NCI-H1930 (cell line): ENCODE measurements around the gene GBF1.
A peak's percentile ranks its signal among the peaks of the same experiment; 100 is the strongest.

Experiments
- DNase-seq, 2 experiments: peaks; one replicate each; lab custom pipeline; 2025; lab: John Stamatoyannopoulos, UW

Gene GBF1

DNA sequence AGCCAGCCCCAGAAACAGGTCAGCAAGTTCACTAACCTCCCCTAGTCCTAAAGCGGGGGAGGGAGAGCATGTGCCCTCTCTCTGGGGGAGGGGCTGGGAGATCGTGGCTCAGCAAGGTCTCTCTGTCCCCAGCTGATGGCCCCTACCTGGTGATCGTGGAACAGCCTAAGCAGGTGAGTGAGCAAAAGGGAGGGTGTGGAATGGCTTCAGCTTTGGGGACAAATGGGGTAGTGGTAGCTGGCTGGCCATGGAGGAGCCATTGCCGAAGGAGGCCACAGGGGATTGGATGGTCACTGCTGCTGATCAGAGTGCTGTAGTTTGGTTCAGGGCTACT, 151.0 kb downstream of the GBF1 start:
- DNase-seq: no peak

GRCh38 chr10:102396730-102397151, 151.4 kb downstream of the GBF1 start:
- DNase-seq: no peak

DNA sequence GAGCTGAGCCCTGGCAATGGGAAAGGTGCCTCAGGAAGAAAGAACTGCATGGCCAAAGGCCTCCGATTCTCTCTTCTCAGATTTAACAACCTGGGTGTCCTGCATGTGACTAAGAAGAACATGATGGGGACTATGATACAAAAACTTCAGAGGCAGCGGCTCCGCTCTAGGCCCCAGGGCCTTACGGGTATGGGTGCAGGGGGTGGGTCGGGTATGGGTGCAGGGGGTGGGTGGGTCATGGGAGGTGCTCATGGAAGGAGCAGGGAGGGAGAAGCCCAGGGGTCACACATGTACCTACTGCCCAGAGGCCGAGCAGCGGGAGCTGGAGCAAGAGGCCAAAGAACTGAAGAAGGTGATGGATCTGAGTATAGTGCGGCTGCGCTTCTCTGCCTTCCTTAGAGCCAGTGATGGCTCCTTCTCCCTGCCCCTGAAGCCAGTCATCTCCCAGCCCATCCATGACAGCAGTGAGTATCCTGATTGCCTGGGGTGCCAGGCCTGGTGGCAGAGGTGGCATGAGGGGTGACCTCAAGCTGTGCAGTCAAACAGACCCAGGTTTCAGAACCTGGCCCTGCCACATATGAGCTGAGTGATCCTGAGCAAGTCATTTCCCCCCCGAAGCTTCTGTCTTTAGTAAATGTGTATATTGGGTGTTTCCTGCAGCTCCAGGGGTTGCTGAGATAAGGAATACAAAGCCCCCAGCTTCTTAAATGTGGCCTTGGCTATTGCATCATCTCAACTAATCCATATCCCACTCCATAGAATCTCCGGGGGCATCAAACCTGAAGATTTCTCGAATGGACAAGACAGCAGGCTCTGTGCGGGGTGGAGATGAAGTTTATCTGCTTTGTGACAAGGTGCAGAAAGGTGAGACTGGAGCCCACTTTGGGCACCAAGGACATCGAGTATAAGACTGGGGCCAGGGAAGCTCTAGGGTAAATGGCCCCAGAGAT, 152.2 kb downstream of the GBF1 start:
- DNase-seq: no peak

DNA sequence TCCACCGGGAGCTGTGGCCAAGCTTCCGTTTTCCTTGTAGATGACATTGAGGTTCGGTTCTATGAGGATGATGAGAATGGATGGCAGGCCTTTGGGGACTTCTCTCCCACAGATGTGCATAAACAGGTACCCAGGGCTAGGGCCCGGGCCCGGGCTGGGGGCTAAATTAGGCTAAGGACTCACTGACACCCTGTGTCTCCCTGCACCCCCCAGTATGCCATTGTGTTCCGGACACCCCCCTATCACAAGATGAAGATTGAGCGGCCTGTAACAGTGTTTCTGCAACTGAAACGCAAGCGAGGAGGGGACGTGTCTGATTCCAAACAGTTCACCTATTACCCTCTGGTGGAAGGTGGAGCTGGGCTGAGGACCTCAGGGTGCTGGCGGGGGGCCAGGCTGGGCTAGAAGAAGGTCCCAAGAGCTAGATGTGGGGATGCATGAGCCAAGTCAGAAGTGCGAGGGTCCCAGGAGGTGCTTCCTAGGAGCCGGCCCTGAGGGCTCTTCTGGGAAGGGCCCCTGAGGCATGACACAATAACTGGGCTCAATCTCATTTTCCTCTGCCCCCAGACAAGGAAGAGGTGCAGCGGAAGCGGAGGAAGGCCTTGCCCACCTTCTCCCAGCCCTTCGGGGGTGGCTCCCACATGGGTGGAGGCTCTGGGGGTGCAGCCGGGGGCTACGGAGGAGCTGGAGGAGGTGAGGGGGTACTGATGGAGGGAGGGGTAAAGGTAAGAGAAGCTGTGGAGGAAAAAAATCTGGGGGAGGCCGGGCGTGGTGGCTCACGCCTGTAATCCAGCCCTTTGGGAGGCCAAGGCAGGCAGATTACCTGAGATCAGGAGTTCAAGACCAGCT, 153.1 kb downstream of the GBF1 start:
- no peak for DNase-seq

DNA sequence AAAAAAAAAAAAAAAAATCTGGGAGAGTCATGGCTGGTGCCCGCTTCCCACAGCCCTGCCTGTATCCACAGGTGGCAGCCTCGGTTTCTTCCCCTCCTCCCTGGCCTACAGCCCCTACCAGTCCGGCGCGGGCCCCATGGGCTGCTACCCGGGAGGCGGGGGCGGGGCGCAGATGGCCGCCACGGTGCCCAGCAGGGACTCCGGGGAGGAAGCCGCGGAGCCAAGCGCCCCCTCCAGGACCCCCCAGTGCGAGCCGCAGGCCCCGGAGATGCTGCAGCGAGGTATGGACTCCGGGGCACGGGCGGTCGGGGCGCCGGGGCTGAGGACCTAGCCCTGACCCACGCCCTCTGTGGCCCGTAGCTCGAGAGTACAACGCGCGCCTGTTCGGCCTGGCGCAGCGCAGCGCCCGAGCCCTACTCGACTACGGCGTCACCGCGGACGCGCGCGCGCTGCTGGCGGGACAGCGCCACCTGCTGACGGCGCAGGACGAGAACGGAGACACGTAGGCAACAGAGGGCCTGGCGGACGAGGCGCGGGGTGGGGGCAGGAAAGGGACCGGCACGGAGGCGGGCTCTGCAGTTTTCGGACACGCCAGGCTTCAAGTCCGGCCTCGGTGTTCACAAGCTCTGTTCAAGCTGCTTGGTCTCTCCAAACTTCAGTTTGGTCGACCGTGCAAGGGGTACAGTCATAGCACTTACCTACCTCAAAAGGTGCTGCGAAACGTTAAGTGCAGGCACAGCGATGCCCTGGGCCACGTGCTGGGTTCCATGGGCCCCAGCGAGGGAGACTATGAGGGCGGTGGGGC, 154.1 kb downstream of the GBF1 start:
- DNase-seq: peak; percentile 44 to 74

DNA sequence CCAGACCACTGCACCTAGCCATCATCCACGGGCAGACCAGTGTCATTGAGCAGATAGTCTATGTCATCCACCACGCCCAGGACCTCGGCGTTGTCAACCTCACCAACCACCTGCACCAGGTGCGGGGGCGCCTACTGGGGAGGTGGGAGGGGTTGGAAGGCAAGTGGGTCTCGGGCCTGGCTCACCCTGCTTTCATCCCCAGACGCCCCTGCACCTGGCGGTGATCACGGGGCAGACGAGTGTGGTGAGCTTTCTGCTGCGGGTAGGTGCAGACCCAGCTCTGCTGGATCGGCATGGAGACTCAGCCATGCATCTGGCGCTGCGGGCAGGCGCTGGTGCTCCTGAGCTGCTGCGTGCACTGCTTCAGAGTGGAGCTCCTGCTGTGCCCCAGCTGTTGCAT, 154.7 kb downstream of the GBF1 start:
- no peak for DNase-seq

GRCh38 chr10:102400598-102401341, 155.4 kb downstream of the GBF1 start:
- DNase-seq: no peak

DNA sequence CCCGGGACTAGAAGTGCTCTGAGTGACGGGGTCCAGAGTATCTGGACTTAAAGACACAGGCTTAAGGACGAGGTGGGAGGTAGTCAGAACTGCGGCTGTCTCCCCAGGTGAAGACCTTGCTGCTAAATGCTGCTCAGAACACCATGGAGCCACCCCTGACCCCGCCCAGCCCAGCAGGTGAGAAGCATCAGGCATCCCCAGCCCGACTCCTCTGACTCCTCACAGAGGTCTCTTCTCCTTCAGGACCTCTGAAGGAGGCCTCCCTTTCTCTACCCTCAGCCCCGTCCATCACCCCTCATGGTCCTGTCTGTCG, 156.0 kb downstream of the GBF1 start:
- DNase-seq: no peak

- no peak for DNase-seq
Measured at GRCh38 chr10:102401735-102402511, 156.6 kb downstream of the GBF1 start.

DNA sequence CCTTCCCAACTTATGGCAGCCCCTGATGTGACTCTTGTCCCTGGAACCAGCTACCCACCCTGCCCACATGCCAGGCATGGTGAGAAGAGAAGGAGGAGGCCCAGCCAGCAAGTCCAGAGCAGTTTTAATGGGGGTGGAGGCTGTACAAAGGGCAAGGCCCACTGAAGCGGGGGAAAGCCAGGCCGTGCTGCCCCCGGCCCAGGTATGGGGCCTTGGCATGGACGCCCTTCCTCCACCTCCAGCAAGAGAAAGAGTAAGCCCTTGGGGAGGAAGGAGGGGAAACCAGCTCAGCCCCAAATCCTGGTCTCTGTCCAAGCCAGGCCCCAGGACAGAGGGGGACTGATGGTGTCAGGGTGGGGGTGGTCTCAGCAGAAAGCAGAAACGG, 157.2 kb downstream of the GBF1 start:
- DNase-seq: no peak

DNA sequence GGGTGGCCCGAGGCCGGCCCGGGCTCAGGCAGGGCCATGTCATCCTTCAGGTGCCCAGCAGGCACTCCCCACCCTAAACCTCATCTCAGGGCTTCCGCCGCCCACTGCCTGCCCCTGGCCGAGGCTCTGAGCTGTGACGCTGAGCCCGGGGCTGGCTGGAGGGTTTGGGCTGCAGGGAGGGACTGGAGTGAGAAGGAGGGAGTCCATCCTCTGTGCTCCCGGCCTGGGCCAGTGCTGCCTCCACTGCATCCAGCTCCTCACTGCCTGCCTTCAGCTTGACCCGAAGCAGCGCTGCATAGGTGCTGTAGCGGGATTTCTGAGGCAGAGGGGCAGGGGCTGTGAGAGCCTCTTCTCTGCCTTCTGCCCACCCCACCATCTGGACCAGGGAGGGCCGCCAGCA, 157.8 kb downstream of the GBF1 start:
- no peak for DNase-seq

GRCh38 chr10:102404361-102405107, 159.2 kb downstream of the GBF1 start:
- DNase-seq: no peak

DNA sequence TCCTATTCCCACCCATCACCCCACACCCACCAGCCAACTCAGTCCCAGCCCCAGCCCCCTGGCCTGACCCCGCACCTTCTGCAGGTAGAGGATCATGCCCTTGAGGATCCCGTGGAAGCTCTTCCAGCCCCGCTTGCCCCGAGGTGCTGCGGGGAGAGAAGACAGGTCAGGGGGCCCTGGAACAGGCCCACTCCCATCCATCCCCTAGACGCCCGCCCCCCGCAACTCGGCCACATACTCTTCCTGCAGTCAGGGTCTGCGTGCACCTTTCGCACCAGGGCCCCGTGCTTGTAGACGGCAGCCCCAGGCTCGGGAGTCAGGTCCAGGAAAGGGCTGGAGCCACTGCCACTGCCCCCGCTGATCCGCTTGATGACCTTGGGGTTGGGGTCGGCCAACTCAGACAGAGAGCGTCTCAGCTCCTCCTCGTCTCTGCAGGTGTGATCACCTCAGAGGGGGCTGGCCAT, 159.8 kb downstream of the GBF1 start:
- DNase-seq: no peak

GRCh38 chr10:102405632-102406031, 160.3 kb downstream of the GBF1 start:
- no peak for DNase-seq

DNA sequence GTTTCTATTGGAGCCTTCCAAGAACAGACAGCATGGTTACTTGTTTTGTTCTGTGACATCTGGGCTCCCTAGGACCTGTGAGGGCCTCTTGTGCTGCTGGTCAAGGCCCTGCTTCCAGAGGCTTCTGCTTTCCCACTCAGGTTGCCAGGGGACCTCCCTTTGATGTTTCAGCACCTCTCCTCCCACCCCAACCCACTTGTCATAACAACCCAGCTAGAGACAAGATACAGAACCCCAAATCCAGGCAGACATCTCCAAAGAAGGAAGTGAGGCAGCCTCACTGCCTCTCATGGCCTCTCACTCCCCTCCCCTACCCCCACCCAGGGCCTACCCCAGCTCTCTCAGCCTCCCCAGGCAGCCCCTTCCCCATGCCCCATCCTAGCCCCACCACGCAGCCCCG, 161.5 kb downstream of the GBF1 start:
- DNase-seq: no peak

- DNase-seq: no peak
Measured at GRCh38 chr10:102407425-102408130, 162.2 kb downstream of the GBF1 start.

GRCh38 chr10:102408131-102408727, 162.9 kb downstream of the GBF1 start:
- DNase-seq: no peak

GRCh38 chr10:102408728-102409603, 163.6 kb downstream of the GBF1 start:
- peak; percentile 27 to 35 for DNase-seq
